Activated naive CD8-positive, alpha-beta T cell treated with anti-CD3 and anti-CD28 coated beads, Interleukin-2, amount 50 U/mL, for 24 hours (primary cell): Measurements from ENCODE around the gene WLS.
"Not testable (repeated sequence)": the region's sequence is repeated elsewhere in the genome, so short reads cannot be mapped to it uniquely, and the experiment has no call there.

Experiments used
- ATAC-seq: fragments of 150-1000 bp; cut with Tn5 transposase; one replicate; pipeline ENCODE4 v1.10.0; 2021
- DNase-seq: peaks from one replicate; pipeline ENCODE4 v3.0.0; 2021
- H3K27ac Mint-ChIP-seq: one replicate; pipeline ENCODE4 v1.8.0; 2021; ENCODE audit warnings: mild to moderate bottlenecking, mixed read lengths
- H3K27me3 Mint-ChIP-seq: one replicate; pipeline ENCODE4 v1.8.0; 2021; ENCODE audit warnings: mixed read lengths
- H3K36me3 Mint-ChIP-seq: one replicate; pipeline ENCODE4 v1.8.0; 2021; ENCODE audit warnings: low read depth, mixed read lengths
- H3K4me1 Mint-ChIP-seq: one replicate; pipeline ENCODE4 v1.8.0; 2021; ENCODE audit warnings: mixed read lengths
- H3K4me3 Mint-ChIP-seq: one replicate; pipeline ENCODE4 v1.8.0; 2021; ENCODE audit warnings: mild to moderate bottlenecking, moderate library complexity, mixed read lengths
- H3K9me3 Mint-ChIP-seq: one replicate; pipeline ENCODE4 v1.8.0; 2021; ENCODE audit warnings: mixed read lengths

WLS gene

GRCh38 chr1:68232289-68233148 lies at the start of gene WLS:
Gene WLS (minus strand): TSS chr1:68232523. CDS start chr1:68232299, 224 bp downstream.
- DNase-seq: peak; percentile 8
- H3K4me1 Mint-ChIP-seq: peaks cover 12% of the 10 kb centered on the region
- no peaks in the 10 kb centered on the region for H3K36me3 Mint-ChIP-seq
- peak; percentile 36 for ATAC-seq
- H3K27me3 Mint-ChIP-seq: peaks cover 64% of the 10 kb centered on the region
- no peak within 1 kb of the TSS for H3K27ac Mint-ChIP-seq
- peak within 1 kb of the TSS; percentile 29 for H3K4me3 Mint-ChIP-seq
- H3K9me3 Mint-ChIP-seq: no peaks in the 10 kb centered on the region

- ATAC-seq (no peak), DNase-seq (no peak)
- Mint-ChIP-seq H3K27me3 (peaks cover 4% of the 10 kb centered on the region), H3K4me3 (no peak overlapping the region), H3K36me3 (no peaks in the 10 kb centered on the region), H3K27ac (no peak overlapping the region), H3K9me3 (no peaks in the 10 kb centered on the region), H3K4me1 (no peaks in the 10 kb centered on the region)
Measured at GRCh38 chr1:68280286-68280685, 48.0 kb upstream of the WLS start.

- Mint-ChIP-seq H3K4me3 (no peak overlapping the region), H3K27me3 (peaks cover 4% of the 10 kb centered on the region), H3K36me3 (no peaks in the 10 kb centered on the region), H3K4me1 (no peaks in the 10 kb centered on the region), H3K27ac (no peak overlapping the region), H3K9me3 (no peaks in the 10 kb centered on the region)
- ATAC-seq (no peak), DNase-seq (no peak)
Measured at GRCh38 chr1:68279846-68280245, 47.5 kb upstream of the WLS start.

- Mint-ChIP-seq H3K4me3 (no peak overlapping the region), H3K27ac (no peak overlapping the region), H3K4me1 (no peaks in the 10 kb centered on the region), H3K9me3 (no peaks in the 10 kb centered on the region), H3K36me3 (no peaks in the 10 kb centered on the region), H3K27me3 (peaks cover 4% of the 10 kb centered on the region)
- no peak for ATAC-seq
- DNase-seq: no peak
Measured at GRCh38 chr1:68278221-68278620, 45.9 kb upstream of the WLS start.

GRCh38 chr1:68276448-68276847 lies 44.1 kb upstream of the WLS start:
- H3K4me1 Mint-ChIP-seq: no peaks in the 10 kb centered on the region
- H3K27ac Mint-ChIP-seq: no peak overlapping the region
- DNase-seq (no peak), ATAC-seq (no peak)
- no peaks in the 10 kb centered on the region for H3K27me3 Mint-ChIP-seq
- H3K4me3 Mint-ChIP-seq: no peak overlapping the region
- H3K36me3 Mint-ChIP-seq: no peaks in the 10 kb centered on the region
- H3K9me3 Mint-ChIP-seq: no peaks in the 10 kb centered on the region

GRCh38 chr1:68273530-68273929 lies 41.2 kb upstream of the WLS start:
- ATAC-seq (no peak), DNase-seq (no peak)
- Mint-ChIP-seq H3K27me3 (no peaks in the 10 kb centered on the region), H3K27ac (no peak overlapping the region), H3K36me3 (no peaks in the 10 kb centered on the region), H3K4me1 (no peaks in the 10 kb centered on the region), H3K9me3 (no peaks in the 10 kb centered on the region), H3K4me3 (no peak overlapping the region)

GRCh38 chr1:68271596-68271995 lies 39.3 kb upstream of the WLS start:
- ATAC-seq (no peak), DNase-seq (no peak)
- H3K4me3 Mint-ChIP-seq: no peak overlapping the region
- H3K4me1 Mint-ChIP-seq: no peaks in the 10 kb centered on the region
- H3K36me3 Mint-ChIP-seq: no peaks in the 10 kb centered on the region
- no peak overlapping the region for H3K27ac Mint-ChIP-seq
- H3K9me3 Mint-ChIP-seq: no peaks in the 10 kb centered on the region
- no peaks in the 10 kb centered on the region for H3K27me3 Mint-ChIP-seq

- Mint-ChIP-seq H3K4me1 (no peaks in the 10 kb centered on the region), H3K4me3 (no peak overlapping the region), H3K27ac (no peak overlapping the region), H3K9me3 (no peaks in the 10 kb centered on the region), H3K27me3 (no peaks in the 10 kb centered on the region), H3K36me3 (no peaks in the 10 kb centered on the region)
- DNase-seq (no peak), ATAC-seq (no peak)
Measured at GRCh38 chr1:68270951-68271350, 38.6 kb upstream of the WLS start.

GRCh38 chr1:68269637-68270430 lies 37.5 kb upstream of the WLS start:
- Mint-ChIP-seq H3K4me3 (no peak overlapping the region), H3K4me1 (no peaks in the 10 kb centered on the region), H3K27me3 (no peaks in the 10 kb centered on the region), H3K27ac (no peak overlapping the region), H3K9me3 (no peaks in the 10 kb centered on the region), H3K36me3 (no peaks in the 10 kb centered on the region)
- DNase-seq (no peak), ATAC-seq (no peak)

GRCh38 chr1:68268896-68269483 lies 36.7 kb upstream of the WLS start:
- Mint-ChIP-seq H3K4me3 (no peak overlapping the region), H3K9me3 (no peaks in the 10 kb centered on the region), H3K36me3 (no peaks in the 10 kb centered on the region), H3K27ac (no peak overlapping the region), H3K27me3 (peaks cover under 1% of the 10 kb centered on the region), H3K4me1 (no peaks in the 10 kb centered on the region)
- ATAC-seq (no peak), DNase-seq (no peak)

- H3K27ac Mint-ChIP-seq, ATAC-seq, H3K9me3 Mint-ChIP-seq, H3K4me1 Mint-ChIP-seq, DNase-seq, H3K4me3 Mint-ChIP-seq, H3K27me3 Mint-ChIP-seq, H3K36me3 Mint-ChIP-seq: not testable (repeated sequence)
Measured at GRCh38 chr1:68256824-68257223, 24.5 kb upstream of the WLS start.

- no peaks in the 10 kb centered on the region for H3K9me3 Mint-ChIP-seq
- no peaks in the 10 kb centered on the region for H3K27me3 Mint-ChIP-seq
- no peak for DNase-seq
- no peak overlapping the region for H3K27ac Mint-ChIP-seq
- no peak for ATAC-seq
- H3K36me3 Mint-ChIP-seq: no peaks in the 10 kb centered on the region
- no peaks in the 10 kb centered on the region for H3K4me1 Mint-ChIP-seq
- no peak overlapping the region for H3K4me3 Mint-ChIP-seq
Measured at GRCh38 chr1:68255301-68255700, 23.0 kb upstream of the WLS start.

GRCh38 chr1:68254667-68255226 lies 22.4 kb upstream of the WLS start:
- no peak for ATAC-seq
- H3K9me3 Mint-ChIP-seq: no peaks in the 10 kb centered on the region
- H3K4me1 Mint-ChIP-seq: no peaks in the 10 kb centered on the region
- no peak overlapping the region for H3K27ac Mint-ChIP-seq
- no peak for DNase-seq
- H3K27me3 Mint-ChIP-seq: no peaks in the 10 kb centered on the region
- no peak overlapping the region for H3K4me3 Mint-ChIP-seq
- H3K36me3 Mint-ChIP-seq: no peaks in the 10 kb centered on the region

GRCh38 chr1:68237040-68237439 lies 4.7 kb upstream of the WLS start:
- no peak overlapping the region for H3K27ac Mint-ChIP-seq
- ATAC-seq: no peak
- no peaks in the 10 kb centered on the region for H3K9me3 Mint-ChIP-seq
- peaks cover 4% of the 10 kb centered on the region for H3K4me1 Mint-ChIP-seq
- H3K4me3 Mint-ChIP-seq: no peak overlapping the region
- no peak for DNase-seq
- H3K27me3 Mint-ChIP-seq: peaks cover 34% of the 10 kb centered on the region
- no peaks in the 10 kb centered on the region for H3K36me3 Mint-ChIP-seq
